WTC11 (cell line): ENCODE results near the gene ALDH9A1.

Experiments
- ATF1 ChIP-seq: sonication (generic); formaldehyde crosslinking; IDR thresholded peaks from 2 replicates; pipeline ENCODE4 v1.8.1; 2023; ENCODE audit warnings: mild to moderate bottlenecking, moderate library complexity, missing genetic modification reagents
- CTCF ChIP-seq: fragments of 200-600 bp; IDR thresholded peaks from 2 replicates; pipeline ENCODE4 v1.8.0; 2022; ENCODE audit warnings: antibody characterized with exemption
- ETV6 ChIP-seq: sonication (generic); formaldehyde crosslinking; IDR thresholded peaks from 2 replicates; pipeline ENCODE4 v1.8.1; 2022; ENCODE audit warnings: mild to moderate bottlenecking, missing genetic modification reagents
- JUN ChIP-seq: sonication (generic); formaldehyde crosslinking; IDR thresholded peaks from 2 replicates; pipeline ENCODE4 v1.8.0; 2023; ENCODE audit warnings: mild to moderate bottlenecking, missing genetic modification reagents
- NR1H2 ChIP-seq: sonication (generic); formaldehyde crosslinking; IDR thresholded peaks from 2 replicates; pipeline ENCODE4 v1.9.0; 2021; ENCODE audit warnings: mild to moderate bottlenecking, moderate library complexity, missing genetic modification reagents
- NR2C2 ChIP-seq: sonication (generic); formaldehyde crosslinking; IDR thresholded peaks from 2 replicates; pipeline ENCODE4 v1.8.0; 2022; ENCODE audit warnings: mild to moderate bottlenecking, missing genetic modification reagents
- SOX15 ChIP-seq: fragments of 250-450 bp; sonication (Bioruptor Pico); IDR thresholded peaks from 2 replicates; pipeline ENCODE4 v1.9.0; 2021; ENCODE audit warnings: mild to moderate bottlenecking
- USF1 ChIP-seq: sonication (generic); formaldehyde crosslinking; IDR thresholded peaks from 2 replicates; pipeline ENCODE4 v1.8.0; 2022; ENCODE audit warnings: mild to moderate bottlenecking, missing genetic modification reagents
- ZNF232 ChIP-seq: sonication (generic); formaldehyde crosslinking; IDR thresholded peaks from 2 replicates; pipeline ENCODE4 v1.8.0; 2022; ENCODE audit warnings: mild to moderate bottlenecking, missing genetic modification reagents
- ZNF281 ChIP-seq: sonication (generic); formaldehyde crosslinking; IDR thresholded peaks from 2 replicates; pipeline ENCODE4 v1.8.0; 2023; ENCODE audit warnings: mild to moderate bottlenecking, missing genetic modification reagents
- ZNF423 ChIP-seq: fragments of 250-450 bp; sonication (Bioruptor Pico); IDR thresholded peaks from 2 replicates; pipeline ENCODE4 v2.1.2; 2022; ENCODE audit warnings: mild to moderate bottlenecking, moderate library complexity
- TF ChIP-seq, protein P1 (sequence below): sonication (generic); formaldehyde crosslinking; conservative IDR thresholded peaks from 2 replicates; pipeline ENCODE4 v1.8.1; 2022; ENCODE audit warnings: mild to moderate bottlenecking, missing genetic modification reagents
- TF ChIP-seq, protein P2 (sequence below): sonication (generic); formaldehyde crosslinking; IDR thresholded peaks from 2 replicates; pipeline ENCODE4 v1.8.1; 2023; ENCODE audit warnings: mild to moderate bottlenecking, moderate library complexity, missing genetic modification reagents
- TF ChIP-seq, protein P3 (sequence below): sonication (generic); formaldehyde crosslinking; IDR thresholded peaks from 2 replicates; pipeline ENCODE4 v1.8.0; 2022; ENCODE audit warnings: mild to moderate bottlenecking, missing genetic modification reagents

GRCh38 chr1:165738794-165739193 is 40.4 kb upstream of the ALDH9A1 start:
- TF ChIP-seq CTCF: no peak
- TF ChIP-seq ZNF281 (CRISPR knock-in tag): no peak
- TF ChIP-seq NR2C2 (CRISPR knock-in tag): no peak
- no peak for TF ChIP-seq SOX15 (CRISPR knock-in tag)
- TF ChIP-seq ETV6 (CRISPR knock-in tag): no peak
- no peak for TF ChIP-seq NR1H2 (CRISPR knock-in tag)
- TF ChIP-seq JUN: no peak
- TF ChIP-seq, protein P1, sequence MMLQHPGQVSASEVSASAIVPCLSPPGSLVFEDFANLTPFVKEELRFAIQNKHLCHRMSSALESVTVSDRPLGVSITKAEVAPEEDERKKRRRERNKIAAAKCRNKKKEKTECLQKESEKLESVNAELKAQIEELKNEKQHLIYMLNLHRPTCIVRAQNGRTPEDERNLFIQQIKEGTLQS (CRISPR knock-in tag): no peak
- TF ChIP-seq USF1: no peak
- TF ChIP-seq ZNF232 (CRISPR knock-in tag): no peak
- TF ChIP-seq ZNF423 (CRISPR knock-in tag): no peak
- TF ChIP-seq, protein P2, sequence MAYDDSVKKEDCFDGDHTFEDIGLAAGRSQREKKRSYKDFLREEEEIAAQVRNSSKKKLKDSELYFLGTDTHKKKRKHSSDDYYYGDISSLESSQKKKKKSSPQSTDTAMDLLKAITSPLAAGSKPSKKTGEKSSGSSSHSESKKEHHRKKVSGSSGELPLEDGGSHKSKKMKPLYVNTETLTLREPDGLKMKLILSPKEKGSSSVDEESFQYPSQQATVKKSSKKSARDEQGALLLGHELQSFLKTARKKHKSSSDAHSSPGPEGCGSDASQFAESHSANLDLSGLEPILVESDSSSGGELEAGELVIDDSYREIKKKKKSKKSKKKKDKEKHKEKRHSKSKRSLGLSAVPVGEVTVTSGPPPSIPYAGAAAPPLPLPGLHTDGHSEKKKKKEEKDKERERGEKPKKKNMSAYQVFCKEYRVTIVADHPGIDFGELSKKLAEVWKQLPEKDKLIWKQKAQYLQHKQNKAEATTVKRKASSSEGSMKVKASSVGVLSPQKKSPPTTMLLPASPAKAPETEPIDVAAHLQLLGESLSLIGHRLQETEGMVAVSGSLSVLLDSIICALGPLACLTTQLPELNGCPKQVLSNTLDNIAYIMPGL (CRISPR knock-in tag): no peak
- TF ChIP-seq, protein P3, sequence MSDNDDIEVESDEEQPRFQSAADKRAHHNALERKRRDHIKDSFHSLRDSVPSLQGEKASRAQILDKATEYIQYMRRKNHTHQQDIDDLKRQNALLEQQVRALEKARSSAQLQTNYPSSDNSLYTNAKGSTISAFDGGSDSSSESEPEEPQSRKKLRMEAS: no peak
- TF ChIP-seq ATF1 (CRISPR knock-in tag): no peak
